HG03439 (cell line): ENCODE data around the gene RPS16.
A peak's percentile ranks its signal among the peaks of the same experiment; 100 is the strongest.

Experiments used
- ATAC-seq: cut with Tn5 transposase; IDR thresholded peaks from one replicate; pipeline ENCODE4 v1.9.1; 2021; ENCODE audit warnings: mild to moderate bottlenecking, moderate library complexity; ENCODE audit not compliant: unreplicated experiment

The RPS16 gene

DNA sequence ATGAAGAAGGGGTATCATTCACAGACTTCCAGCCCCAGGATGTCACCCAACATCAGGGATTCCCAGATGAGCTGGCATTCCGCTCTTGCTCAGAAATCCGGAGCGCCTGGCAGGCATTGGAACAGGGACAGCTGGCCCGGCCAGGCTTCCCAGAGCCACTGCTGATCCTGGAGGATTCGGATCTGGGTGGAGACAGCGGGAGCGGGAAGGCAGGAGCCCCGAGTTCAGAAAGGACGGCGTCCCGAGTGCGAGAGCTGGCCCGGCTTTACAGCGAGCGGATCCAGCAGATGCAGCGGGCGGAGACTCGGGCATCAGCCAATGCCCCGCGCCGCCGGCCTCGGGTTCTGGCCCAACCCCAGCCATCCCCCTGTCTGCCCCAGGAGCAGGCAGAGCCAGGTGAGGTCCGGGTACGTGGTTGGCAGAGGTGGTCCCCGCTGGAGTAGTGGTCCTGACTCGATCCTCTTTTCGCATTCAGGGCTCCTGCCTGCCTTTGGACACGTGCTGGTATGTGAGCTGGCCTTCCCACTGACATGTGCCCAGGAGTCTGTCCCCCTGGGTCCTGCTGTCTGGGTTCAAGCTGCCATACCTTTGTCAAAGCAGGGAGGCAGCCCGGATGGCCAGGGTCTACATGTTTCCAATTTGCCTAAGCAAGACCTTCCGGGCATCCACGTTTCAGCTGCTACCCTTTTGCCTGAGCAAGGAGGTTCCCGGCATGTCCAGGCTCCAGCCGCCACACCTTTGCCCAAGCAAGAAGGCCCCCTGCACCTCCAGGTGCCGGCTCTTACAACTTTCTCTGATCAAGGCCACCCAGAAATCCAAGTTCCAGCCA lies 12.3 kb downstream of the RPS16 start:
- ATAC-seq = no peak

DNA sequence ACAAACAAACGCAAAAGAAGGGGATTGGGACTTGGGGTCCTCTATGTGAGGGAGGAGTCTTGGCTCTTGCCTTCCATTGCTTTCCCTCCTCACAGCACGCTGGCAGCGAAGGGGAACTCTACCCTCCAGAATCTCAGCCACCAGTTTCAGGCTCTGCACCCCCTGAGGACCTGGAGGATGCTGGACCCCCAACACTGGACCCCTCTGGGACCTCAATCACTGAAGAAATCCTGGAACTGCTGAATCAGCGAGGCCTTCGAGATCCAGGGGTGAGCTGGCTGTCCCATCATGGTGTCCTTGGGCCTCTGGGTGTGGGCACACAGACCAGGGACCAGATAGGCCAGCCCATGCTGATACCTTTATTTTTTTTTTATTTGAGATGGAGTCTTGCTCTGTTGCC lies 13.7 kb downstream of the RPS16 start:
- ATAC-seq = no peak

DNA sequence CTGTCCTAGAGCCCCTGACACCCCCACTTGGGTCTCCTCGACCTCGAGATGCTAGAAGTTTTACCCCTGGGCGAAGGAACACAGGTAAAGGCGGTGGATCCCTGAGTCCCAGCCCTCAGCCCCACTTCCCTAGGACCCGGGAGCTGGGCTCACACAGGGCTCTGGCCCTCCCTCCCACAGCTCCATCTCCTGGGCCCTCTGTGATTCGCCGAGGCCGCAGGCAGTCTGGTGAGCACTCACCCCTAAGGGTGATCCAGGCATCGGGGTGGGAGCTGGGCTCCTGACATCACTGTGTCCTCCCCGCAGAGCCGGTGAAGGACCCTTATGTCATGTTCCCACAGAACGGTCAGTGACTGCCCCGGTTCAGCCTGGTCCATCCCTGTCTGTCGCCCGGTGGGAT lies 15.0 kb downstream of the RPS16 start:
- no peak for ATAC-seq

DNA sequence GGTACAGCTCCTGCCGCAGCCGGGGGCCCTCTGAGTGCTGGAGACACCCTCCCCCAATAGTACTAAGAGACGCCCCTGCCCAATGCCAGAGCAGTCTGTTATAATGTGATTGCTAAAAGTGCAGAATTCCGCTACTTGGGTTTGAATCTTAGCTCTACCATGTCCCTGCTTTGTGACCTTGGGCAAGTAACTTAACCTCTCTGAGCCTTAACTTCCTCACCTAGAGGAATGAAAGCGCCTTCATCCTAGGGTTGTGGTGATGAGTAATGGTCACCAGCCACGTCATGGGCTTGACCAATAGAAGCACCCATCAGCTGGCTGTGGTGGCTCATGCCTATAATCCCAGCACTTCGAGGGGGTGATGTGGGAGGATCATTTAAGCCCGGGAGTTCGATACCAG lies 16.7 kb downstream of the RPS16 start:
- ATAC-seq = no peak

DNA sequence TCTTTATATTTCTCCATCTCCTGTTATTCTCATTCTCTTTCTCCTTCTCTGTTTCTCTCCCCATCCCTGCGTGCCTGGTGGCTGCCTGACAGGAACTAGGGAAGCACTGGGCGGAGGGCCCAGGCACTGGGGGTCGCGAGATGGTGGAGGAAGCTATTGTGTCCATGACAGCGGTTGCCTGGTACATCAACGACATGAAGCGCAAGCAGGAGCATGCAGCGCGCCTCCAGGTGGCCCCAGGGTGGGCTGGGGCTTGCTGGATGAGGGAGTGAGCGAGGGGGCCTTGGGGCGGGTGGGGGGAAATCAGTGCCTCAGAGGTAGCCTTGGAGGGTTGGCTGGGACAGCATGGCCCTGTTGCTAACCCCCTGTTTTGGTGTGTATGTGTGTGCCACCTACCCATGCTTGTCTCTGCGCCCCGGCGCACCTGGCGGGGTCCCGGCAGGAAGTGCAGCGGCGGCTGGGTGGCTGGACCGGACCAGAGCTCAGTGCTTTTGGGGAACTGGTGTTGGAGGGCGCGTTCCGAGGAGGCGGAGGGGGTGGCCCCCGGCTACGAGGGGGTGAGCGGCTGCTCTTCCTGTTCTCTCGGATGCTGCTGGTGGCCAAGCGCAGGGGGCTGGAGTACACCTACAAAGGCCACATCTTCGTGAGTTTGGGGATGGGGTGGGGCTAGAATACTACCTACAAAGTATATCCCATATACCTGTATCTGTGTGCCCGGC lies 18.1 kb downstream of the RPS16 start:
- no peak for ATAC-seq

DNA sequence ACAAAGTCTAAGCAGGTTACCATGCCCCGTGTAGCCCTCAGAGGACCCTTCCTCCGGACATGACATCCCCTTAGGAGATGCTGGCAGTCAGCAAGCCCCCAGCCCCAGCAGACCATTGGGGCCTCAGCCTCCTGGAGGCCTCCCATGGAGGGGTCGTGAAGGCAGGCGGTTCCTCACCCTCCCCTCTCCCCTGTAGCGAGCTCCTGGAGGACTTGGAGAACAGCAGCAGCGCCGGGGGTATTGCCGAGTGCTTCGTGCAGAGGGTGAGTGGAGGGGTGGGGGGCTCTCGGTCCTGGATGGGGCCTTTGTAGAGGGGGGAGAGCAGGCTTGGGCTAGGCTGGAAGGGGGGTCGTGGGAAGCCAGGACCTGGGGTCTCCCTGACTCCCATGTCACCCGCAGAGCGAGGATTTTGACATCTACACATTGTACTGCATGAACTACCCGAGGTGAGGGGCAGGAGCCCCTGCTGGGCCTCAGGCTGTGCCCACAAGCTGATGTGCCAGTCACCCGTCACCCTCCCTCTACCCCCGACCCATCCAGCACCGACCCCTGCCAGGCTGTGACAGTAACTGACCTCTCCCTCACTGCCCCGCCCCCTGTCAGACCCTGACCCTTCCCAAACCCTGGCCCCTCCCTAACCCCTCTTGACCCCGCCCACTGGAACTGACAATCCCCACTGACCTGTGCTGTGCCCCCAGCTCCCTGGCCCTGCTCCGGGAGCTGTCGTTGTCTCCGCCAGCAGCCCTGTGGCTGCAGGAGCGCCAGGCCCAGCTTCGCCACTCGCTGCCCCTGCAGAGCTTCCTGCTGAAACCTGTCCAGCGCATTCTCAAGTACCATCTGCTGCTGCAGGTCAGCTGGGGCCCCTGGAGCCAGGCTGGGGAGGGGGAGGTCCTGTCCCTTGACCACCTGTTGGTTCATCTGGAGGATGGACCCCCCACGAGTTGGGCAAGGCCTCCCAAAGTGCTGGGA lies 19.3 kb downstream of the RPS16 start:
- no peak for ATAC-seq

- no peak for ATAC-seq
Observed at GRCh38 chr19:39415111-39416046, 20.4 kb downstream of the RPS16 start.

- ATAC-seq = no peak
Observed at GRCh38 chr19:39413911-39414608, 21.7 kb downstream of the RPS16 start.

DNA sequence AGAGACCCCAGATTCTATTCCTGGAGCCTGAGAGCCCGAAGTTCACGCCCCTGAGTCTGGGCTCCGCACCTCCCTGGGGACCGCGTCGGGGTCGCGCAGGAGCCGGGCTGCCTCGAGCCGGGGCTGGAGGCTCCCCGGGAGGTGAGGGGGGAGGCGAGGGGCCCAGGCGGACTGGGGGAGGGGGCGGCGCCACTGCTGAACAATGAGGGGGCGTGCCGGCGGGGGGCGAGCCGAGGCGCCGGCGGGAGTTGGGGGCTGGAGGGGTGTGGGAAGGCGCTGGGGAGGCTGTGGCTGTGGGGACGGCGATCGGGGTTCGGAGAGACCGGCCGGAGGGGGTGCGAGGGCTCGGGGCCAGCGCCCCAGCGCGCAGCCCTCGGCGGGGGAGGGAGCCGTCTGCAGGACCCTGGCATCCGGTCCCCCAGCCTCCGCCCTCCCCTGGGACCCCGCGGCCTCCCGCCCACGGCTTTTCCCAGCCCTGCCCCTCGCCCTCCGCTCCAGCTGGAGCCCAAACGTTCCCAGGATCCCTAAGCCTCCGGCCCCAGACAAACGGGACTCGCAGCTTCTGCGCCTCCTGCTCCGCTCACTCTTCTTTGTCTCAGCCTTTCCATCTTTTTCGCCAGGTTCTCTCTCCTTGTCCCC lies 22.4 kb downstream of the RPS16 start:
- no peak for ATAC-seq

DNA sequence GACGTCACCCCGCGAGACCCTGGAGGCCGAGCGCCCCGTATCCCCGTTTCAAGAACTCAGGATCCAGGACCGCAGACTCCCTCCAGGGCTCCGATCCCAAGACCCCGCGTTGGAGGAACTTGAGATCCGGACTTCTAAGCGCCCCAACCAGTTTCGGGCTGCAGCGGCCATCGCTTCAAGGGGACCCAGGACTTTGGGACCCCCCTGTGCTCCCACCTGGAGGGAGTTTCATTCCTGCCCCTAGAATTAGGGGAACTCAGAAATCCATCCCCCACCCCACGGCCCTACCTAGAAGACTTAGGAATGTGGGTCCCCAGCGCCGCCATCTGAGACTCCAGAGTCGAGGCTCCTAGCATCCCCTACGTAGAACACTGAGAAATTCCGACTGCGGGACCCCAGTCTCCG lies 22.9 kb downstream of the RPS16 start:
- no peak for ATAC-seq

DNA sequence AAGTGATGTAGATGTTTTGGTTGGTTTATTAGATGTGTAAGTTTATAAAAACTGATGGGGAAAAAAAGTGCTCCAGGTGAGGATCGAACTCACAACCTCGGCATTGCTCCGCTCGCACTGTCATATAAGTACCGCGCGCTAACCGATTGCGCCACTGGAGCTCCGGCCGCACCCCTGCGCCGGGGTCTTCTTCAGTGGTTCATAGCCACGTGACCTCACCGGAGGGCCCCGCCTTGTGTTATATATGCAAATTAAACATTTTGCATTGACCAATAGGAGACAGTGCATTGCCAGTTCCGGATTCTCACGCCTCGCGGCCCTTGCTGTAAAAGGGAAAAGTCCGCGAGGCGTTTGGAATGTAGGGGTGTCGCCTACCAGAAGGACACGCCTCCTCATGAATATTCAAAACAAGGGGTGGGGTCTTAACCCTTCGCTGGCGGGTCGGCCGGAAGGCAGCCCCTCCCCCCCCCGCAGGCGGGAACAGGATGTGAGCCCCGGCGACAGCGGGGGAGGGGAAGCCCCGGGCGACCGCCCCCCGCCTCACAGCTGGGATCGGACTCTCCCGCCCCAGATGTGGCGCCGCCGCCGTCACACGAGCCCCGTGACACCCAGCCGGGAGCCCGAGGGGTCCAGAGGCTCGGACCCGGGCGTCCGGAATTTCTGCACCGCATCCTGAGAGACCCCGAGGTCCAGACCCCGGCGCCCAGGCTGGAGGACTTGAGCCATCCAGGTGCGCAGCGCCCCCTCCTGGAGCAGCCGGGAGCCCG lies 23.5 kb downstream of the RPS16 start, which contains the start of gene PLEKHG2:
Gene PLEKHG2 (plus strand): TSS at position 570 of the 767 bp plus-strand sequence. CDS start 1,418 bp downstream, outside the sequence.
- ATAC-seq = peak; percentile 60

DNA sequence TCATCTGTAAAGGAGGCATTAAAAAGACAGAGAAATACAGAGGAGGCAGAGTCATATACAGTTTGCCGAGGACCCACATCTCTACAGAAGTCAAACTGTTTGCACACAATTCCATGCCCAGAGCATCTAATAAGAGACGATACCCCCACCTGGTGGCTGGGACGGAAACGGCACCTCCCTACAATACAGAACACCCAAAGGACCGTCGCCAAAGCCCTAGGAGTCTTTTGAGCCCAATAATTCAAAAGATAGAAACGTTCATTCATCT lies 24.0 kb downstream of the RPS16 start:
- peak; percentile 30 for ATAC-seq

- ATAC-seq = no peak
Observed at GRCh38 chr19:39411081-39411831, 24.5 kb downstream of the RPS16 start.

DNA sequence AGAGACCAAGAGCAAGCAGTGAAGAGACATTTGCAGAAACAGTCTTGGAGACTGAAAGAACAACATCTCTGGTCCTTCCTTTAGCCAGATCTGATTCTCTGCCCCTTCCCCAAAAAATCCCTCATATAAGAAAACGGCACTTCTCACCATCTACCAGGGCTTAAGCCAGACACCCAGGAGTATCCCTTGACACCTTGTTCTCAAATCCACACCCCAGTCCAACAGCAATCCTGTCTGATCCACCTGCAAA lies 25.0 kb downstream of the RPS16 start:
- ATAC-seq = no peak

DNA sequence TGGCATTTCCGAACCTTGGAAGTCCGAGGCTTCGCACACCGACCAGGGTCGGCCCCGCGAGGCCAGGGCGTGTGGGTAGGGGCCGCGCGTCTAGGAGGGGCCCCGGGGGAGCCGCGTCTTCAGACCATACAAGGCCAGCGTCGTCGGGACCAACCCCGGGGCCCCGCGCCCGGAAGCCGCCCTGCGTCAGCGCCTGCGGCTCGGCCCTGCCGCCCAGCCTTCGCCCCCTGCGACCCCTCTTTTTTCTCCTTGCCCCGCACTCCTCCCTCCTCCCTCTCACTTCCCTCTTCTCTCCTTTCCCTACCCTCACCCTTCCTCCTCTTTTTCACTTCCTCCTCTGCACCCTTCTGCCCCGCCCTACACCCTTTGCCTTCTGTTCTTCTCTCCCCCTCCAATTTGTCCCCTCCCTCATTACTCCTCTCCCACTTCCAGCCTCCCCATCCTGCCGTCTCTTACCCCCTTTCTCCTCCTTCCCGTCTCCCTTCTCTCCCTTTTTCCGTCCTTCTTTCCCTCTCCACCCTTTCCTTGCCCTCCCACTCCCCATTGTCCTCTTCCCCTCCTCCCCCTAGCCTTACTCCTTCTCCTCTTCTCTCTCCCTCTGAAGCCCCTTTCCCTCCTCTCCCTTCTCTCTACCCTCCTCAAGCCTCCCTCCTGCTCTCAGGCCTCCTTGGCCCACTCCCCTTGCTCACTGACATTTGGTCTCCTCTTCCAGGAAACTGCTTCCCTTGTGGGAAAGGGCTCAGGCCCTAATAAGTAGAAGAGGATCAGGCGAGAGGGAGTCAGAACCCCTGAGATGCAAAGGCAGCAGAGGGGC lies 25.5 kb downstream of the RPS16 start:
- ATAC-seq = no peak

GRCh38 chr19:39409208-39410016 lies 26.3 kb downstream of the RPS16 start:
- ATAC-seq = no peak
